Adipose tissue (tissue), 3 donors: ENCODE measurements around the gene CDKN2AIP. TPM values are rescaled to one million over a fixed set of nuclear protein-coding genes. Genes with fewer than 3 reads are reported as not detected.
"Not testable (repeated sequence)": the region's sequence is repeated elsewhere in the genome, so short reads cannot be mapped to it uniquely, and the experiment has no call there.

Experiments used
- H3K27ac ChIP-seq: one replicate; pipeline ENCODE4 v1.5.1; 2013; ENCODE audit warnings: low read depth, low read length
- WGBS, 3 donors: extraction: QIAGEN DNeasy Blood & Tissue Kit; methylation state at CpG; one replicate each; pipeline ENCODE4 v1.1.7; 2013; 5-methylcytosine and 5-hydroxymethylcytosine counted together
- polyA plus RNA-seq, 3 donors: library from polyadenylated mRNA; stranded (reverse); fragments of 200-250 nt; gene quantifications; one replicate each; pipeline ENCODE4 v1.2.3, GENCODE V29; 2013
- donor health status: healthy with polysubstance abuse.
- donor health status: Bipolar disorder and iron deficiency.
- donor health status: healthy.

Gene CDKN2AIP
- polyA plus RNA-seq, 3 donors: 7.6 to 9.6 (median 9.4) TPM

DNA sequence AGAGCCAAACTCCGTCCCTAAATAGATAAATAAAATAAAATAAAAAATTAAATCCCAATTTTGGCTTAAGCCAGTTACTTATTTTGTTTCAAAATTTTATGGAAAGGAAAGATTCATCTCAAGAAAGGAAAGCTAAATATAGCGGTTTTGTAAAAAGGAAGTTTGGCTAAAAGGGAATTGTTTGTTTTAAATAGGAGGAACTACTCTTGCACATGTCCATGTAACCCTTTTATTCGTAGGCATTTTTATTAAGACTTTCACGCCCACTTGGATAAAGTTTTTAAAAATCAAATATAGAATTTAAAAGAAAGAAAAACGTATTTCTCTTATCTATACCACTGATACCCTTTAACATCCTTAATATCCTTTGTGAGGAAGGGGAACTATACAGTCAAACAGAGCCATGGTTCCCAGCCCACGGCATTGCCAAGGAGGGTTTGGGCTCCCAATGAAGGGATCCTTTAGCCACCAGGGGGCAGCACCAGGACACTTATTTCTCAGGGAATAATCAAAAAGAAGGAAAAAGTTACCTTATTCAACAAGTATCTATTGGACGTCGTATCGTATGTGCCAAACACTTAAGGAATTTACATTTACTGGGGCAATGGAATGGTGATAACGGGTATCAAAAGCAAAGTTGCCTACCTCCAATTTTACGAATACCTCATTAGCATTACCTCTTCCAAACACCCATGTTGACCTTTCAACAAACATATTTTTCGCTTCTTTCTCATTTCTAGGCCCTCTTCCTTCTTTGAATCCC is 27.7 kb downstream of the CDKN2AIP start:
- H3K27ac ChIP-seq: no peak overlapping the region
- WGBS, 3 donors: 19 to 30% (median 25%) methylated on average over 12 of the region's 12 CpGs

GRCh38 chr4:183478123-183478522 is 33.7 kb downstream of the CDKN2AIP start:
- 28 to 43% (median 36%) methylated on average over 5 of the region's 5 CpGs for WGBS, 3 donors
- no peak overlapping the region for H3K27ac ChIP-seq

- H3K27ac ChIP-seq: no peak overlapping the region
- 56 to 81% (median 79%) methylated on average over 2 of the region's 2 CpGs for WGBS, 3 donors
Observed at GRCh38 chr4:183478926-183479325, 34.5 kb downstream of the CDKN2AIP start.

DNA sequence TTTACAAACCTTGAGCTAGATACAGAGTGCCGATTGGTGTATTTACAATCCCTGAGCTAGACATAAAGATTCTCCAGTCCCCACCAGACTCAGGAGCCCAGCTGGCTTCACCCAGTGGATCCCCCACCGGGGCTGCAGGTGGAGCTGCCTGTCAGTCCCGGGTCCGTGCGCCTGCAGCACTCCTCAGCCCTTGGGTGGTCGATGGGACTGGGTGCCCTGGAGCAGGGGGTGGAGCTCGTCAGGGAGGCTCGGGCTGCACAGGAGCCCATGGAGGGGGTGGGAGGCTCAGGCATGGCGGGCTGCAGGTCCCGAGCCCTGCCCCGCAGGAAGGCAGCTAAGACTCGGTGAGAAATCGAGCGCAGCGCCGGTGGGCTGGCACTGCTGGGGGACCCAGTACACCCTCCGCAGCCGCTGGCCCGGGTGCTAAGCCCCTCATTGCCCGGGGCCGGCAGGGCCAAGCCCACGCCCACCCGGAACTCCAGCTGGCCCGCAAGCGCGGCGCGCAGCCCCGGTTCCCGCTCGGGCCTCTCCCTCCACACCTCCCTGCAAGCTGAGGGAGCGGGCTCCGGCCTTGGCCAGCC is 38.2 kb downstream of the CDKN2AIP start:
- 91 to 98% (median 97%) methylated on average over 13 to 33 of the region's 33 CpGs for WGBS, 3 donors
- not testable (repeated sequence) for H3K27ac ChIP-seq

DNA sequence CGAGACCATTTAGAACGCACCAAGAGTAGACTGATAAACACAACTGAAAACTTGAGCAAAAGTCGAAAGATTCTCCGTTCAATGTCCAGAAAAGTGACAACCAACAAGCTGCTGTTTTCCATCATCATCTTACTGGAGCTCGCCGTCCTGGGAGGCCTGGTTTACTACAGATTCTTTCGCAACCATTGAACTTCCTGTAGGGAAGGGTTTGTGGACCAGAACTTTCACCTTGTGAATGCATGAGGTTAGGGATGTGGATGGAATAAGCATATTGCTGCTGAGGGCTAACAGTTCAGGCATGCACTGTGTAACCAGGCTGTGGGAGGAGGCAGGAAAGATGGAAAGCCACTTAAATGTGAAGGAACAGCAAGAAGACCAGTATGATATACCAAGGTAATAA is 39.6 kb downstream of the CDKN2AIP start:
- H3K27ac ChIP-seq: no peak overlapping the region
- WGBS, 3 donors: 78 to 90% (median 82%) methylated on average over 7 of the region's 7 CpGs

GRCh38 chr4:183485411-183486160 is 41.1 kb downstream of the CDKN2AIP start:
- no peak overlapping the region for H3K27ac ChIP-seq
- 81 to 89% (median 83%) methylated on average over 11 of the region's 11 CpGs for WGBS, 3 donors

DNA sequence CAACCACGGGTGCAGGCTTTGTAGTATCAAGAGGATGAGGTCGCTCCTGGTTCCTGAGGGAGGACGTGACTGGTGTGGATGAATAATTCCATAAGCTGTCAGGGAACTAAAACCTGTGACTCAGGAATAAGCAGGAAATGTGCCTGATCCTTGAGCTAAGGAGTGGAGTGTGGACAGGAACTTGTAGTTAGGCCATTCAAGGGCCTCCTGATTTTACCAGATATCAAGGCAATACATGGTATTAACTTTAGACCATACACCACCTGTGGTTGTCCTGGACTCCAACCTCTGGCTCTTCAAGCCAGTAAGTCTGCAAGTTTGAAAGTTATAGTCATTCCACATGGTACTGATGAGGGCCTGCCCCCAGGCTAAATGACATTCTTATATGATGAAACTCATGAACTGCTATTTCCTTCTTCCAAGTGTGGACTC is 48.4 kb downstream of the CDKN2AIP start:
- whole genome bisulfite sequencing, 3 donors: 80 to 95% (median 82%) methylated on average over 3 of the region's 3 CpGs
- no peak overlapping the region for H3K27ac ChIP-seq

DNA sequence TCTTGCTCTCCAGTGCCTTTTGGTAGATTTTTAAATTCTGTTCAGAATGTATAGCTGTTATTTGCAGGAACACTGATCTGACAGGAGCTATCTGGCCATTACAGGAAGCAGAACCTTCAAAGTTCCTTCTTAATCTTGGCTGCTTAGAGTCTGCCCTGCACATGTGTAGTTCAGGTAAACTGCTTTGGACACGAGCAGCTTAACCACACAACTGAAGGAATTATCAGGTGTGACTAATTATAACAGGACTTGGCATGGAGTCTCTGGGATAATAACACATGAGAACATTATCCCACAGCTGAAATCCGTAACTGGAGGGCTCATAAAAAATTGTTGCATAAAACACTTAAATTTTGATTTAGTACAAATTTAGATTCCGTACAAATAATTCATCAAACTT is 48.8 kb downstream of the CDKN2AIP start:
- no peak overlapping the region for H3K27ac ChIP-seq
- 64 to 85% (median 82%) methylated on average over 3 of the region's 3 CpGs for WGBS, 3 donors

DNA sequence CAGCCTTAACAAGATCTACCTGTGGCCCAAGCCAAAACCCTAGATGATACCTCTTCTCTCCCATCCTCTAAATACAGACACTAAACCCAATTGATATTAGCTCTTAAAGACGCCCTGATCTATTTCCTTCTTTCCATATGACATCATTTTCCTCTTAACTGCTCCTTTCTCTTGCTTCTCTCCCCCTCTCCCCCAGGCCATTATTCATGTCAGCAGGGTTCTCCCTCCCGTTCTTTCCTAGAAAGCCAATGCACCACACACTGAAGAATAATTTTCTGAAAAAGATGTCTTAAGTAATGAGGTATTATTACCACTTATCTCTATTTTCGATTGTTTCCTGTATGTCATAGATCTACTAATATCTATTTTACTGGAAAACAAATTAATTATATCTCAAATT is 50.7 kb downstream of the CDKN2AIP start:
- 69 to 85% (median 81%) methylated on average over 3 of the region's 3 CpGs for WGBS, 3 donors
- no peak overlapping the region for H3K27ac ChIP-seq

Other genes starting within 250 kb of the CDKN2AIP start
- gene CLDN22, start 124.4 kb upstream of the CDKN2AIP start, polyA plus RNA-seq: not detected
- gene CLDN24, start 122.2 kb upstream of the CDKN2AIP start, polyA plus RNA-seq: not detected
- 1 to 10 TPM; 8.1 to 9.3 (median 8.9) TPM for gene ING2, start 60.4 kb downstream of the CDKN2AIP start, polyA plus RNA-seq
- 10 to 100 TPM in 2 of 3 donors, 1 to 10 TPM in 1; 9.4 to 20.0 (median 11.1) TPM for gene RWDD4, start 214.5 kb downstream of the CDKN2AIP start, polyA plus RNA-seq
- gene TRAPPC11, start 214.7 kb downstream of the CDKN2AIP start, polyA plus RNA-seq: 10 to 100 TPM in 2 of 3 donors, 1 to 10 TPM in 1; 8.6 to 13.8 (median 10.3) TPM